Vagina (tissue), 2 donors: ENCODE results near the gene NR2F1-AS1. TPM values are rescaled to one million over a fixed set of nuclear protein-coding genes. Genes with fewer than 3 reads are reported as not detected.

Source experiments
- DNase-seq, 2 donors: peaks; one replicate each; pipeline ENCODE4 v3.0.0-alpha.2; 2017; ENCODE audit errors: extremely low spot score in 2 of 2
- H3K27ac ChIP-seq: fragments of 200-600 bp; sonication (generic); one replicate; pipeline ENCODE4 v1.5.1; 2019
- H3K27me3 ChIP-seq: fragments of 200-600 bp; sonication (generic); one replicate; pipeline ENCODE4 v1.5.1; 2019
- H3K36me3 ChIP-seq, 2 donors: fragments of 200-600 bp; sonication (generic); one replicate each; pipeline ENCODE4 v1.5.1; 2017 to 2019
- H3K4me1 ChIP-seq: fragments of 200-600 bp; sonication (generic); one replicate; pipeline ENCODE4 v1.5.1; 2019
- H3K4me3 ChIP-seq, 2 donors: fragments of 200-600 bp; sonication (generic); 1 replicate in 1 of 2; 2 replicates in 1 of 2; pipeline ENCODE4 v1.5.1; 2016 to 2019
- H3K9me3 ChIP-seq: fragments of 200-600 bp; sonication (generic); one replicate; pipeline ENCODE4 v1.5.1; 2019
- CTCF ChIP-seq, 3 experiments: fragments of 450-650 bp in 2 of 3; fragments of 200-600 bp in 1 of 3; sonication (generic) in 1 of 3; IDR thresholded peaks; one replicate each; pipeline ENCODE4 v1.5.1; 2017 to 2019; ENCODE audit warnings: antibody characterized with exemption in 3 of 3, mild to moderate bottlenecking in 2 of 3, moderate library complexity in 2 of 3
- POLR2A ChIP-seq, 2 donors: fragments of 450-650 bp; IDR thresholded peaks; one replicate each; pipeline ENCODE4 v1.6.1; 2017; ENCODE audit warnings: antibody characterized with exemption in 2 of 2, mild to moderate bottlenecking in 2 of 2, moderate library complexity in 2 of 2
- POLR2AphosphoS5 ChIP-seq, 2 donors: sonication (generic); formaldehyde crosslinking; IDR thresholded peaks; one replicate each; pipeline ENCODE4 v1.9.0; 2017; ENCODE audit warnings: antibody characterized with exemption in 2 of 2, mild to moderate bottlenecking in 2 of 2, low read depth in 1 of 2; ENCODE audit not compliant: insufficient read depth in 1 of 2
- intact Hi-C: fragments of 100-400 bp; cut with DNase I; formaldehyde crosslinking; loops from one replicate; pipeline ENCODE4 v1.15.1; 2023
- microRNA counts, 2 donors: library from miRNA; unstranded; fragments of <30 nt; microRNA quantifications; one replicate each; lab custom pipeline; 2016 to 2017
- total RNA-seq: library from RNA; depleted of rRNA; stranded (reverse); fragments of >200 nt; gene quantifications from one replicate; pipeline ENCODE4 v1.2.3, GENCODE V29; 2016

The NR2F1-AS1 gene
- total RNA-seq, 1 donor from 2014 or later = 22.3 TPM

- no peaks in the 10 kb centered on the region for H3K9me3 ChIP-seq
- intact Hi-C loops = no loop called here
- TF ChIP-seq POLR2AphosphoS5 (IDR thresholded peaks at IDR 0.05; ENCODE audit: insufficient read depth in 1 of 2, low read depth in 1 of 2) = no peak
- no peak for TF ChIP-seq CTCF (IDR thresholded peaks at IDR 0.05)
- no peak for TF ChIP-seq POLR2A (IDR thresholded peaks at IDR 0.05)
Measured at GRCh38 chr5:93360436-93361088, 220.5 kb downstream of the NR2F1-AS1 start.

GRCh38 chr5:93359960-93360305 lies 221.1 kb downstream of the NR2F1-AS1 start:
- H3K36me3 ChIP-seq = no peaks in the 10 kb centered on the region
- DNase-seq = no peak
- no peak overlapping the region for H3K4me3 ChIP-seq
- intact Hi-C loops = no loop called here
- no peaks in the 10 kb centered on the region for H3K9me3 ChIP-seq
- TF ChIP-seq POLR2AphosphoS5 (IDR thresholded peaks at IDR 0.05; ENCODE audit: insufficient read depth in 1 of 2, low read depth in 1 of 2) (no peak), CTCF (IDR thresholded peaks at IDR 0.05) (no peak), POLR2A (IDR thresholded peaks at IDR 0.05) (no peak)
- no peak overlapping the region for H3K27ac ChIP-seq
- H3K4me1 ChIP-seq = no peaks in the 10 kb centered on the region
- no peaks in the 10 kb centered on the region for H3K27me3 ChIP-seq

More at GRCh38 chr5:93360436-93361088, 220.5 kb downstream of the NR2F1-AS1 start:
- Histone ChIP-seq H3K36me3 (no peaks in the 10 kb centered on the region), H3K4me1 (no peaks in the 10 kb centered on the region), H3K4me3 (no peak overlapping the region), H3K27ac (no peak overlapping the region), H3K27me3 (no peaks in the 10 kb centered on the region)
- no peak for DNase-seq

MicroRNAs within 50 kb of the gene (microRNA counts, 767-probe panel; counts per million panel counts)
- microRNA hsa-miR-2277-3p (lab: Ali Mortazavi, UCI) (238 to 261 counts per million in 2 donors), microRNA hsa-miR-2277-5p (lab: Ali Mortazavi, UCI) (238 to 261 counts per million in 2 donors)

Other genes starting within 250 kb of the NR2F1-AS1 start
- 97.2 TPM for gene NR2F1, start 2.0 kb upstream of the NR2F1-AS1 start, total RNA-seq
- 3.2 TPM for gene POU5F2, start 160.4 kb upstream of the NR2F1-AS1 start, total RNA-seq